ENCODE data around the gene MED15.

GRCh38 chr22:20613301-20613700 lies 105.9 kb downstream of the MED15 start:
- TF ChIP-seq GATA2 (IDR thresholded peaks at IDR 0.05; ENCODE audit: low read depth, low read length) (no peak), GATA3 (IDR thresholded peaks at IDR 0.05; ENCODE audit: low read depth, low read length) (no peak)

Measured in SH-SY5Y (cell line).